ENCODE results near the gene PAQR5.

DNA sequence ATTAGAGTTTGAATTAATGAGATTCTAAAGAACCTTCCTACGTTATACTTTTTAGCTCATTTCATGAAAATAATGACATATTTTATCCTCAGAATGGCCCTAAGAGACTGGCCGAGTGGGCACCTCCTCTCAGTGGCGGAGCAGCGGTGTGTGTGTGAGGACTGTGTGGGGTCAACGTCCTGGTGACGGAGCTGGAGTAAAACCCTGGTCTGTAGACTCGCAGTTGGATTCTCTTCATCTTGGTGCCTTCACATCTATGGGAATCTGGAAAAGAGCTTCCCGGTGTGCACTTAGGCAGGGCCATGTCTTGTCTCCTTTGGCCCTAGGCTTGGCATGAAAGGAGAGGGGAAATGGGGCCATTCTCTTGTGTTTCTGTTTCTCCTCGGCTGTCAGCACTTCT lies 21.4 kb upstream of the PAQR5 start:
- TF ChIP-seq CTCF (IDR thresholded peaks at IDR 0.05) = no peak
- TF ChIP-seq POLR2A (IDR thresholded peaks at IDR 0.05) = no peak
- no peak for TF ChIP-seq EP300 (IDR thresholded peaks at IDR 0.05)
